OCI-LY3 (cell line): ENCODE results near the gene ZNF606.

ENCODE experiments used
- H2AFZ ChIP-seq: fragments of 200-600, 300-600 bp; shearing (Covaris generic); 2 replicates; pipeline ENCODE4 v1.6.0; 2014; ENCODE audit warnings: antibody characterized with exemption, low read depth, low read length
- H3K27ac ChIP-seq: fragments of 200-600, 300-600 bp; sonication (generic); 2 replicates; pipeline ENCODE4 v1.5.1; 2014; ENCODE audit warnings: mild to moderate bottlenecking, low read length, moderate library complexity, mixed read lengths
- H3K27me3 ChIP-seq: fragments of 200-600, 300-600 bp; sonication (generic); 2 replicates; pipeline ENCODE4 v1.6.1; 2014; ENCODE audit warnings: low read depth, low read length, mixed read lengths
- H3K36me3 ChIP-seq: fragments of 200-600, 300-600 bp; sonication (generic); replicated peaks from 2 replicates; pipeline ENCODE3; 2014; ENCODE audit warnings: low read depth, low read length, mixed read lengths
- H3K4me1 ChIP-seq: fragments of 300-600, 200-600 bp; sonication (generic); 2 replicates; pipeline ENCODE4 v1.6.1; 2014; ENCODE audit warnings: low read length, mixed read lengths
- H3K4me2 ChIP-seq: fragments of 200-600, 300-600 bp; sonication (generic); 2 replicates; pipeline ENCODE4 v1.6.1; 2014; ENCODE audit warnings: low read length, mixed read lengths
- H3K4me3 ChIP-seq: fragments of 300-600, 200-600 bp; sonication (generic); 2 replicates; pipeline ENCODE4 v1.5.1; 2014; ENCODE audit warnings: antibody characterized with exemption, mild to moderate bottlenecking, low read length, moderate library complexity
- H3K79me2 ChIP-seq: fragments of 300-600, 200-600 bp; shearing (Covaris generic); 2 replicates; pipeline ENCODE4 v1.6.1; 2014; ENCODE audit warnings: mild to moderate bottlenecking, low read length, mixed read lengths
- H3K9ac ChIP-seq: fragments of 300-600, 200-600 bp; shearing (Covaris generic); 2 replicates; pipeline ENCODE4 v1.6.0; 2014; ENCODE audit warnings: mild to moderate bottlenecking, low read length, moderate library complexity
- H3K9me3 ChIP-seq: fragments of 200-600, 300-600 bp; shearing (Covaris generic); 2 replicates; pipeline ENCODE4 v1.6.1; 2014; ENCODE audit warnings: low read length, mixed read lengths; ENCODE audit not compliant: insufficient read depth
- H4K20me1 ChIP-seq: fragments of 200-600, 300-600 bp; sonication (generic); 2 replicates; pipeline ENCODE4 v1.6.1; 2016; ENCODE audit warnings: low read length, mixed read lengths; ENCODE audit not compliant: insufficient read depth
- CTCF ChIP-seq: fragments of 200-600, 300-600 bp; sonication (generic); IDR thresholded peaks from 2 replicates; pipeline ENCODE4 v1.5.1; 2014; ENCODE audit warnings: antibody characterized with exemption, low read length, low read depth
- EZH2phosphoT487 ChIP-seq: fragments of 200-600 bp; shearing (Covaris generic); IDR thresholded peaks from 2 replicates; pipeline ENCODE4 v1.6.1; 2018; ENCODE audit warnings: antibody characterized with exemption, mixed run types, low read depth

ZNF606 gene

GRCh38 chr19:57954996-57955395, 47.6 kb downstream of the ZNF606 start:
- TF ChIP-seq EZH2phosphoT487 (no peak), CTCF (no peak)
- no peaks in the 10 kb centered on the region for H3K4me1 ChIP-seq
- no peak overlapping the region for H3K4me3 ChIP-seq
- H3K27ac ChIP-seq: no peak overlapping the region
- H3K9me3 ChIP-seq: peaks cover 29% of the 10 kb centered on the region
- no peaks in the 10 kb centered on the region for H3K79me2 ChIP-seq
- H4K20me1 ChIP-seq: no peaks in the 10 kb centered on the region
- H3K27me3 ChIP-seq: no peaks in the 10 kb centered on the region
- H3K36me3 ChIP-seq: no peaks in the 10 kb centered on the region
- H3K9ac ChIP-seq: no peak overlapping the region
- H3K4me2 ChIP-seq: no peak overlapping the region
- H2AFZ ChIP-seq: no peak overlapping the region

GRCh38 chr19:57949702-57950101, 52.9 kb downstream of the ZNF606 start:
- TF ChIP-seq CTCF: no peak
- no peak for TF ChIP-seq EZH2phosphoT487
- Histone ChIP-seq H3K4me3 (no peak overlapping the region), H3K36me3 (peaks cover 18% of the 10 kb centered on the region), H2AFZ (no peak overlapping the region), H3K4me1 (peaks cover 9% of the 10 kb centered on the region), H4K20me1 (no peaks in the 10 kb centered on the region), H3K27ac (no peak overlapping the region), H3K9ac (no peak overlapping the region), H3K79me2 (peaks cover 25% of the 10 kb centered on the region), H3K9me3 (peaks cover 41% of the 10 kb centered on the region), H3K27me3 (no peaks in the 10 kb centered on the region), H3K4me2 (no peak overlapping the region)

- Histone ChIP-seq H3K27me3 (no peaks in the 10 kb centered on the region), H3K4me1 (peaks cover 9% of the 10 kb centered on the region), H3K79me2 (peaks cover 27% of the 10 kb centered on the region), H3K36me3 (peaks cover 20% of the 10 kb centered on the region), H3K9ac (no peak overlapping the region), H3K9me3 (peaks cover 40% of the 10 kb centered on the region), H3K4me2 (no peak overlapping the region), H2AFZ (no peak overlapping the region), H4K20me1 (no peaks in the 10 kb centered on the region), H3K4me3 (no peak overlapping the region), H3K27ac (no peak overlapping the region)
- TF ChIP-seq EZH2phosphoT487: no peak
- TF ChIP-seq CTCF: no peak
These were observed 53.3 kb downstream of the ZNF606 start for GRCh38 chr19:57949296-57949695.

- Histone ChIP-seq H2AFZ (peak within 1 kb of the TSS; percentile 39; the same call in 1 of the 2 replicates), H3K27me3 (no peaks in the 10 kb centered on the region), H3K9ac (peak within 1 kb of the TSS; percentile 71), H3K4me1 (peaks cover 9% of the 10 kb centered on the region), H3K4me3 (peak within 1 kb of the TSS; percentile 90), H3K79me2 (peaks cover 37% of the 10 kb centered on the region), H4K20me1 (no peaks in the 10 kb centered on the region), H3K27ac (no peak within 1 kb of the TSS), H3K9me3 (peaks cover 46% of the 10 kb centered on the region), H3K36me3 (peaks cover 37% of the 10 kb centered on the region), H3K4me2 (peak within 1 kb of the TSS; percentile 69)
- no peak for TF ChIP-seq EZH2phosphoT487
- peak; percentile 47 for TF ChIP-seq CTCF
These were observed 55.0 kb downstream of the ZNF606 start, which contains the start of gene ZNF256 for GRCh38 chr19:57947419-57948134. Gene ZNF256 (minus strand): TSS chr19:57947706. CDS start chr19:57947474, 232 bp downstream.
